ENCODE measurements around the gene PRR5. TPM values are rescaled to one million over a fixed set of nuclear protein-coding genes. Genes with fewer than 3 reads are reported as not detected.

PRR5 gene
- total RNA-seq, 1 experiment from 2014 or later: 26.9 TPM

Other genes with a start within 250 kb of the PRR5 start
- gene RTL6, start 204.0 kb upstream of the PRR5 start, total RNA-seq (2021; ENCODE audit: unreplicated experiment): 22.9 TPM
- 67.5 TPM for gene ARHGAP8, start 50.4 kb downstream of the PRR5 start, total RNA-seq (2021; ENCODE audit: unreplicated experiment)